CD4-positive, alpha-beta memory T cell (primary cell): ENCODE results near the gene CTAGE9. TPM values are rescaled to one million over a fixed set of nuclear protein-coding genes. Genes with fewer than 3 reads are reported as not detected.

Source experiments
- CTCF ChIA-PET: fragments of 350-600 bp; sonication (Branson Sonifier 250); formaldehyde crosslinking; loops from one replicate; lab custom pipeline; 2021; ENCODE audit warnings: inconsistent platforms; ENCODE audit not compliant: partially characterized antibody; lab: Charles Lee
- POLR2A ChIA-PET: fragments of 350-600 bp; sonication (Branson Sonifier 250); formaldehyde crosslinking; loops from one replicate; lab custom pipeline; 2021; ENCODE audit not compliant: partially characterized antibody; lab: Charles Lee
- DNase-seq, 5 donors: peaks; one replicate each; pipeline versions ENCODE4 v3.0.0 to v3.0.0-alpha.2; 2020 to 2022; ENCODE audit warnings: mixed read lengths in 1 of 5
- H3K27ac ChIP-seq: one replicate; pipeline ENCODE4 v1.7.0; 2013; ENCODE audit warnings: low read depth, low read length
- H3K27me3 ChIP-seq: 2 replicates; pipeline ENCODE4 v1.7.0; 2013; ENCODE audit warnings: mild to moderate bottlenecking, low read length, moderate library complexity; ENCODE audit not compliant: insufficient read depth
- H3K36me3 ChIP-seq: 2 replicates; pipeline ENCODE4 v1.7.0; 2013; ENCODE audit warnings: mild to moderate bottlenecking, low read length, moderate library complexity; ENCODE audit not compliant: insufficient read depth
- H3K4me1 ChIP-seq: 2 replicates; pipeline ENCODE4 v1.7.0; 2013; ENCODE audit warnings: mild to moderate bottlenecking, low read length, moderate library complexity; ENCODE audit not compliant: insufficient read depth
- H3K4me3 ChIP-seq, 2 donors: one replicate each; pipeline ENCODE4 v1.7.0; 2013; ENCODE audit warnings: low read length in 2 of 2, mild to moderate bottlenecking in 1 of 2
- H3K9me3 ChIP-seq, 2 donors: one replicate each; pipeline ENCODE4 v1.7.0; 2013; ENCODE audit warnings: low read length in 2 of 2, control low read depth in 1 of 2; ENCODE audit not compliant: control insufficient read depth in 1 of 2
- H3K27ac Mint-ChIP-seq, 7 donors: one replicate each; pipeline ENCODE4 v1.8.0; 2020 to 2021; ENCODE audit warnings: mixed read lengths in 7 of 7, mild to moderate bottlenecking in 6 of 7, inconsistent platforms in 3 of 7, moderate library complexity in 3 of 7
- H3K27me3 Mint-ChIP-seq, 2 donors: one replicate each; pipeline ENCODE4 v1.8.0; 2020 to 2021; ENCODE audit warnings: mixed read lengths in 2 of 2
- H3K36me3 Mint-ChIP-seq, 2 donors: one replicate each; pipeline ENCODE4 v1.8.0; 2020 to 2021; ENCODE audit warnings: mixed read lengths in 2 of 2, inconsistent platforms in 1 of 2, mild to moderate bottlenecking in 1 of 2
- H3K4me1 Mint-ChIP-seq, 4 donors: one replicate each; pipeline ENCODE4 v1.8.0; 2020 to 2021; ENCODE audit warnings: mixed read lengths in 4 of 4, mild to moderate bottlenecking in 1 of 4
- H3K4me3 Mint-ChIP-seq, 8 donors: one replicate each; pipeline ENCODE4 v1.8.0; 2020 to 2021; ENCODE audit warnings: mixed read lengths in 8 of 8, mild to moderate bottlenecking in 7 of 8, moderate library complexity in 6 of 8, inconsistent platforms in 3 of 8
- H3K9me3 Mint-ChIP-seq, 8 donors: one replicate each; pipeline ENCODE4 v1.8.0; 2020 to 2021; ENCODE audit warnings: mixed read lengths in 8 of 8, mild to moderate bottlenecking in 5 of 8, inconsistent platforms in 3 of 8, moderate library complexity in 1 of 8
- intact Hi-C: fragments of 100-400 bp; cut with micrococcal nuclease; formaldehyde crosslinking; loops from one replicate; pipeline ENCODE4 v1.15.1; 2023
- polyA plus RNA-seq, 2 donors: library from polyadenylated mRNA; unstranded; fragments of 300-500 nt; fragmentation: Illumina TruSeq; gene quantifications; one replicate each; pipeline ENCODE4 v1.2.3, GENCODE V29; 2021
- total RNA-seq, 2 experiments: library from RNA; stranded (reverse); gene quantifications; one replicate each; pipeline ENCODE4 v1.2.3, GENCODE V29; 2021

CTAGE9 gene
- total and polyA plus RNA-seq, 4 experiments from 2014 or later = not detected

DNA sequence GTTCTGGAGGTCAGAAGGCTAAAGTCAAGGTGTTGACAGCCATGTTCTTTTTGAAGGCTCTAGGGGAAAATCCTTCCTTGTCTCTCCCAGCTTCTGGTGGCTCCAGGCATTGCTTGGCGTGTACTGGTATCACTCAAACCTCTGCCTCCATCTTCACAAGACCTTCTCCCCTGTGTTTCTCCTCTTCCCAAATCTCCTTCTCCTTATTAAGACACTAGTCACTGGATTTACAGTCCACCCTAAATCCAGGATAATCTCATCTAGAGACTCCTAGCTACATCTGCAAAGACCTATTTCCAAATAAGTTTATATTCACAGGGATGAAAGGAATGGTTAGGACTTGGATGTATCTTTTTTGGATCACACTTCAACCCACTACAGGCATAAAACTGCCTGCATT is 26.0 kb upstream of the CTAGE9 start:
- no peaks in the 10 kb centered on the region for H3K4me1 ChIP-seq
- H3K4me3 Mint-ChIP-seq = no peak overlapping the region
- no peaks in the 10 kb centered on the region for H3K36me3 ChIP-seq
- H3K27ac Mint-ChIP-seq = no peak overlapping the region
- no peak overlapping the region for H3K4me3 ChIP-seq
- no peaks in the 10 kb centered on the region for H3K27me3 ChIP-seq
- intact Hi-C loops = no loop called here
- H3K4me1 Mint-ChIP-seq = peaks cover 0 to 1% (median 0%) of the 10 kb centered on the region in 4 donors
- no peaks in the 10 kb centered on the region for H3K9me3 Mint-ChIP-seq
- no peak for DNase-seq
- ChIA-PET POLR2A (no interaction called here), CTCF (no interaction called here)
- H3K9me3 ChIP-seq = no peaks in the 10 kb centered on the region
- no peaks in the 10 kb centered on the region for H3K27me3 Mint-ChIP-seq
- no peak overlapping the region for H3K27ac ChIP-seq
- no peaks in the 10 kb centered on the region for H3K36me3 Mint-ChIP-seq

- intact Hi-C loops = no loop called here
- Histone ChIP-seq H3K9me3 (no peaks in the 10 kb centered on the region), H3K27ac (no peak overlapping the region), H3K4me1 (no peaks in the 10 kb centered on the region), H3K36me3 (no peaks in the 10 kb centered on the region), H3K27me3 (no peaks in the 10 kb centered on the region), H3K4me3 (no peak overlapping the region)
- Mint-ChIP-seq H3K4me3 (no peak overlapping the region), H3K36me3 (no peaks in the 10 kb centered on the region), H3K27me3 (no peaks in the 10 kb centered on the region), H3K4me1 (peaks cover 0 to 1% (median 0%) of the 10 kb centered on the region in 4 donors), H3K27ac (no peak overlapping the region), H3K9me3 (no peaks in the 10 kb centered on the region)
- CTCF ChIA-PET = no interaction called here
- POLR2A ChIA-PET = no interaction called here
- no peak for DNase-seq
Observed at GRCh38 chr6:131736003-131736596, 25.3 kb upstream of the CTAGE9 start.

DNA sequence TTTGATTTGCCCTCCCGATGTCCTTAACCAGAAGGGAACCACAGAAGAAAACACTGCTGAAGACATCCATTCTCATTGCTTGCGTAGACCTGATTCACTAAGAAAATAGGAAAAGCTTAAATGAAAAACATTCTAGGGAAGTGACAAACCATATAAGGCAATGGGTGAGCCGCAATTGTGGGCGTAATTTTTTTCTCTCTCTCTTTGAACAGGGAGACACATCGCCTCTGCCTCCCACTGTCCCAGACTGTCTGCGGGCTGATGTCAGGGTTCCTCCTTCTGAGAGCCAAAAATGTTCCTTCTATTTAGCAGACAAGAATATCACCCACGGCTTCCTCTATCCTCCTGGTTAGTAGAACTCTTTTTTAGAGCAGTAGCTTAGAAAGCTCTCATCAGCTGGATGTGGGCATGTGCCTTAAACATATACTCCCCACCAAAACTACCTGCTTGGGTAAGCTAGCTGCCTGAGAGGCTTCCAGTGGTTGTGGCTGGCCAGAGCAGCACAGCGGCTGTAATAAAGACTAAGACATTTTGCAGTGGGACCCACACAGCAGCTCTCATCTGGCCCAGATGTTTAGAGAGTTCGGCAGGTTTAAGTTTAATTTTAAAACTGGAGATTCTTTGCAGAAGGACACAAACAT is 22.7 kb upstream of the CTAGE9 start:
- Histone ChIP-seq H3K27me3 (no peaks in the 10 kb centered on the region), H3K4me3 (no peak overlapping the region), H3K36me3 (no peaks in the 10 kb centered on the region), H3K9me3 (no peaks in the 10 kb centered on the region), H3K27ac (no peak overlapping the region), H3K4me1 (no peaks in the 10 kb centered on the region)
- Mint-ChIP-seq H3K36me3 (no peaks in the 10 kb centered on the region), H3K27me3 (peaks cover 0 to 3% of the 10 kb centered on the region in 2 donors), H3K9me3 (peaks cover 0 to 2% (median 0%) of the 10 kb centered on the region in 8 donors), H3K4me3 (no peak overlapping the region), H3K27ac (no peak overlapping the region), H3K4me1 (peaks cover 0 to 1% (median 0%) of the 10 kb centered on the region in 4 donors)
- ChIA-PET POLR2A (no interaction called here), CTCF (interaction anchor here (0.7 kb wide), 1 partner anchor 10 kb away, joined by 3 read pairs; no protein-coding TSS in a partner anchor)
- intact Hi-C loops = no loop called here
- no peak for DNase-seq

DNA sequence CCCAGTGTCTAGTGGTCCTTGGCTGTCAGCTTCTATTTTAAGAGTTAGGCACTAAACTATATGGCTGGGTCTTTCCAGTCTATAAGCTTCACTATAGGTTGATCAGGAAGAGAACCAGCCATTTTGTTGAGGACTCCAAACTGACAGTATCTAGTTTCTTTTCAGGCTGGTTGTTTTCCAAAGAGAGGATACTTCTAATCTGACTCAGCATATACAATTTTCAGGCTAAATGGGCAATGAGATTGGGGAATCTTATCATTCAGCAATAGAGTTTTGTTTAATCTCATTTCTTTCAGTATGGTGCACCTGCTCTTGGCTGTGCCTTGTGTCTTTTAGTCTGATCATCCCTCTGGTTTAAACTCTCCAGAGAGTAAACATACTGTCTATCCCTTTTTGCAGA is 20.4 kb upstream of the CTAGE9 start:
- H3K27me3 Mint-ChIP-seq = peaks cover 0 to 3% of the 10 kb centered on the region in 2 donors
- intact Hi-C loops = no loop called here
- peaks cover 0 to 1% (median 0%) of the 10 kb centered on the region in 4 donors for H3K4me1 Mint-ChIP-seq
- no peaks in the 10 kb centered on the region for H3K4me1 ChIP-seq
- H3K4me3 ChIP-seq = no peak overlapping the region
- no peak overlapping the region for H3K4me3 Mint-ChIP-seq
- H3K27me3 ChIP-seq = no peaks in the 10 kb centered on the region
- no peak overlapping the region for H3K27ac Mint-ChIP-seq
- H3K27ac ChIP-seq = no peak overlapping the region
- peaks cover 0 to 2% (median 0%) of the 10 kb centered on the region in 8 donors for H3K9me3 Mint-ChIP-seq
- no peaks in the 10 kb centered on the region for H3K9me3 ChIP-seq
- no peaks in the 10 kb centered on the region for H3K36me3 Mint-ChIP-seq
- ChIA-PET CTCF (interaction anchor here (0.7 to 0.8 kb wide), 2 partner anchors 9 to 400 kb away, joined by 3 read pairs; no protein-coding TSS in a partner anchor), POLR2A (no interaction called here)
- H3K36me3 ChIP-seq = no peaks in the 10 kb centered on the region
- DNase-seq = no peak

- intact Hi-C loops = no loop called here
- no peak overlapping the region for H3K27ac ChIP-seq
- no peaks in the 10 kb centered on the region for H3K9me3 ChIP-seq
- H3K4me1 ChIP-seq = no peaks in the 10 kb centered on the region
- DNase-seq = no peak
- no peaks in the 10 kb centered on the region for H3K36me3 Mint-ChIP-seq
- H3K4me3 Mint-ChIP-seq = no peak overlapping the region
- H3K4me1 Mint-ChIP-seq = peaks cover 0 to 1% (median 0%) of the 10 kb centered on the region in 4 donors
- ChIA-PET CTCF (interaction anchor here (1.1 kb wide), 1 partner anchor 9 kb away, joined by 3 read pairs; no protein-coding TSS in a partner anchor), POLR2A (no interaction called here)
- peaks cover 0 to 3% of the 10 kb centered on the region in 2 donors for H3K27me3 Mint-ChIP-seq
- H3K27me3 ChIP-seq = no peaks in the 10 kb centered on the region
- H3K27ac Mint-ChIP-seq = no peak overlapping the region
- peaks cover 0 to 2% (median 0%) of the 10 kb centered on the region in 8 donors for H3K9me3 Mint-ChIP-seq
- H3K36me3 ChIP-seq = no peaks in the 10 kb centered on the region
- H3K4me3 ChIP-seq = no peak overlapping the region
Observed at GRCh38 chr6:131730264-131730663, 19.4 kb upstream of the CTAGE9 start.

DNA sequence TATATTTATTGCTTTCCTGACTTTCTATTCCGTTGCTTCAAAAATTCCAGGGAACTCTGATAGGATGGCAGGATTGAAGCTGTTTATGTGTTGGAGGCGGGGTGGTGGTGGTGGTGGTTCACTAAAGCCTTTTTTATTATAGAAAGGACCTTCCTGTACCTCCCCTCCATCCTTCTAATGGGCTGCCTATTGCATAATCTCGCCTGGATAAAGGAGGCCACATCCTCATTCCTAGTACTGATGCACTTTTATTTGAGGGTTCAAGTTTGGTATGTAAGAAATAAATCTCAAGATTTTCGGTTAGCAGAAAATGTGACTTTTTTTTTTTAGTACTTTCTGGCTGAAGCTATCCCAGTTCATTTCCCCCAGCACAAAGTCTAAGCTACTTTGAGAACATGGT is 18.7 kb upstream of the CTAGE9 start:
- no peaks in the 10 kb centered on the region for H3K27me3 ChIP-seq

GRCh38 chr6:131728296-131728939 is 17.6 kb upstream of the CTAGE9 start:
- intact Hi-C loops = no loop called here
- POLR2A ChIA-PET = no interaction called here
- no peaks in the 10 kb centered on the region for H3K36me3 Mint-ChIP-seq

More for the DNA sequence above, 18.7 kb upstream of the CTAGE9 start:
- Mint-ChIP-seq H3K27ac (no peak overlapping the region), H3K27me3 (peaks cover 0 to 3% of the 10 kb centered on the region in 2 donors), H3K36me3 (no peaks in the 10 kb centered on the region), H3K9me3 (peaks cover 0 to 2% (median 0%) of the 10 kb centered on the region in 8 donors), H3K4me3 (no peak overlapping the region), H3K4me1 (peaks cover 0 to 1% (median 0%) of the 10 kb centered on the region in 4 donors)
- no peak for DNase-seq
- H3K27ac ChIP-seq = no peak overlapping the region
- no peaks in the 10 kb centered on the region for H3K4me1 ChIP-seq
- H3K36me3 ChIP-seq = no peaks in the 10 kb centered on the region
- no peak overlapping the region for H3K4me3 ChIP-seq
- CTCF ChIA-PET = interaction anchor here (1.1 kb wide), 1 partner anchor 8 kb away, joined by 3 read pairs; no protein-coding TSS in a partner anchor
- POLR2A ChIA-PET = no interaction called here
- no peaks in the 10 kb centered on the region for H3K9me3 ChIP-seq
- intact Hi-C loops = no loop called here

More at GRCh38 chr6:131728296-131728939, 17.6 kb upstream of the CTAGE9 start:
- no peaks in the 10 kb centered on the region for H3K36me3 ChIP-seq
- Mint-ChIP-seq H3K27me3 (peaks cover 0 to 3% of the 10 kb centered on the region in 2 donors), H3K4me3 (no peak overlapping the region), H3K9me3 (peaks cover 0 to 2% (median 0%) of the 10 kb centered on the region in 8 donors), H3K4me1 (peaks cover 0 to 1% (median 0%) of the 10 kb centered on the region in 4 donors), H3K27ac (no peak overlapping the region)
- no peak for DNase-seq
- H3K4me1 ChIP-seq = no peaks in the 10 kb centered on the region
- no peak overlapping the region for H3K27ac ChIP-seq
- no peaks in the 10 kb centered on the region for H3K27me3 ChIP-seq
- H3K4me3 ChIP-seq = no peak overlapping the region
- CTCF ChIA-PET = interaction anchor here (0.7 to 1.2 kb wide), 2 partner anchors 33 to 143 kb away, joined by 3 read pairs; no protein-coding TSS in a partner anchor
- no peaks in the 10 kb centered on the region for H3K9me3 ChIP-seq
